Fibroblast of skin of abdomen (primary cell): ENCODE measurements around the gene SPATA13.

Source experiments
- DNase-seq: peaks from one replicate; pipeline ENCODE4 v3.0.0-alpha.2; 2013

The SPATA13 gene

GRCh38 chr13:24168392-24168750, 7.9 kb downstream of the SPATA13 start:
- DNase-seq, result no peak

GRCh38 chr13:24168979-24169378, 8.5 kb downstream of the SPATA13 start:
- no peak for DNase-seq

GRCh38 chr13:24172071-24172470, 11.6 kb downstream of the SPATA13 start:
- DNase-seq, result no peak

- DNase-seq, result no peak
These were observed 13.3 kb downstream of the SPATA13 start for GRCh38 chr13:24173795-24174194.

- DNase-seq, result no peak
These were observed 15.3 kb downstream of the SPATA13 start for GRCh38 chr13:24175847-24176246.

- no peak for DNase-seq
These were observed 16.0 kb downstream of the SPATA13 start for GRCh38 chr13:24176351-24177101.

GRCh38 chr13:24178847-24179485, 18.4 kb downstream of the SPATA13 start:
- peak; percentile 35 for DNase-seq

- no peak for DNase-seq
These were observed 18.9 kb downstream of the SPATA13 start for GRCh38 chr13:24179486-24179850.

- DNase-seq, result no peak
These were observed 20.3 kb downstream of the SPATA13 start for GRCh38 chr13:24180750-24181377.

GRCh38 chr13:24181991-24182702, 21.6 kb downstream of the SPATA13 start:
- DNase-seq, result no peak

GRCh38 chr13:24182703-24183081, 22.2 kb downstream of the SPATA13 start:
- no peak for DNase-seq

- DNase-seq, result no peak
These were observed 23.2 kb downstream of the SPATA13 start for GRCh38 chr13:24183741-24184182.

GRCh38 chr13:24184265-24184841, 23.8 kb downstream of the SPATA13 start:
- DNase-seq, result no peak

- DNase-seq, result no peak
These were observed 24.4 kb downstream of the SPATA13 start for GRCh38 chr13:24184882-24185281.

- peak; percentile 61 for DNase-seq
These were observed 25.2 kb downstream of the SPATA13 start for GRCh38 chr13:24185591-24186232.

- no peak for DNase-seq
These were observed 26.7 kb downstream of the SPATA13 start for GRCh38 chr13:24187185-24187584.

GRCh38 chr13:24192057-24192810, 31.7 kb downstream of the SPATA13 start:
- no peak for DNase-seq

GRCh38 chr13:24192811-24193162, 32.3 kb downstream of the SPATA13 start:
- DNase-seq, result no peak

- no peak for DNase-seq
These were observed 33.9 kb downstream of the SPATA13 start for GRCh38 chr13:24194447-24194846.

- DNase-seq, result no peak
These were observed 35.1 kb downstream of the SPATA13 start for GRCh38 chr13:24195626-24196025.

GRCh38 chr13:24196593-24197197, 36.2 kb downstream of the SPATA13 start:
- no peak for DNase-seq
